Measurements from ENCODE around the gene LTBP3. TPM values are rescaled to one million over a fixed set of nuclear protein-coding genes. Genes with fewer than 3 reads are reported as not detected.
A peak's percentile ranks its signal among the peaks of the same experiment; 100 is the strongest.

The LTBP3 gene
- total RNA-seq, 1 donor from 2014 or later, result 22.5 TPM

DNA sequence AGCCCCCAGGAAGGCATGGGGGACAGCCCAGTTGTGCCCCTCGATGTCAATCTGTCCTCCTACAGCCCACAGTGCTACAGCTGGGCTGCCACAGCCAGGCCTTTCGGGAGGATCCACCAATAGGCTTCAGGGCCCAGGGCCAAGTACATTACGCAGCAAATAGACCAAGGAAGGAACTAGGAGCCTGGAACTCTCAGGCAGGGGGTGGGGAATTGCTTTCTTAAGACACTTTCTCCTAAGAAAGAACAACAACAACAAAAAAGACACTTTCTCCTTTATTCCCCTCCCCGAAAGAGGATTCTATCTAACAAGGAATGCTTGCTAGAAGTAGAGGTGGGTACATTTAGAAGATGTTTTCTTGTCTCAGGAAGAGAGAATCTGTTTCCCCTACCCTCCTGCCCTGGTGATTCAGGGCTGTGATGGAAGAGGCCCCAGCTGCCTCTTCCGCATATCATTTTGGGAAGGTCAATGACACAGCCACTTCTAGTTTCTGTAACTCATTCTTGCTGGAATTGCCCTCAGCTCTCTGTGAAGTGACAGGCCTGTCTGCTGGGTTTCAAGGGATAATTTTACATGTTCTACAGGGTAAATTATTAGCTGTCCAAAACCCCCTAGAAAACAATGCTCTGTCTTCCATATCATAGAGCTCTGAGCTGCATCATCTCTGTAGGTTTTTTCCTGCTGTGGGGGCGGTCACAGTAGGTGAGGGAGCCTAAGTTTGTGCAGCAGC, 65.4 kb downstream of the LTBP3 start:
- Mint-ChIP-seq H3K4me1 (peaks cover 85% of the 10 kb centered on the region), H3K9me3 (no peaks in the 10 kb centered on the region), H3K27ac (ENCODE audit: unreplicated experiment) (peak overlapping the region; percentile 84), H3K4me3 (peak overlapping the region; percentile 85), H3K36me3 (ENCODE audit: low read depth) (no peaks in the 10 kb centered on the region), H3K27me3 (ENCODE audit: low read depth) (peaks cover 7% of the 10 kb centered on the region)
- TF ChIP-seq, protein P1, sequence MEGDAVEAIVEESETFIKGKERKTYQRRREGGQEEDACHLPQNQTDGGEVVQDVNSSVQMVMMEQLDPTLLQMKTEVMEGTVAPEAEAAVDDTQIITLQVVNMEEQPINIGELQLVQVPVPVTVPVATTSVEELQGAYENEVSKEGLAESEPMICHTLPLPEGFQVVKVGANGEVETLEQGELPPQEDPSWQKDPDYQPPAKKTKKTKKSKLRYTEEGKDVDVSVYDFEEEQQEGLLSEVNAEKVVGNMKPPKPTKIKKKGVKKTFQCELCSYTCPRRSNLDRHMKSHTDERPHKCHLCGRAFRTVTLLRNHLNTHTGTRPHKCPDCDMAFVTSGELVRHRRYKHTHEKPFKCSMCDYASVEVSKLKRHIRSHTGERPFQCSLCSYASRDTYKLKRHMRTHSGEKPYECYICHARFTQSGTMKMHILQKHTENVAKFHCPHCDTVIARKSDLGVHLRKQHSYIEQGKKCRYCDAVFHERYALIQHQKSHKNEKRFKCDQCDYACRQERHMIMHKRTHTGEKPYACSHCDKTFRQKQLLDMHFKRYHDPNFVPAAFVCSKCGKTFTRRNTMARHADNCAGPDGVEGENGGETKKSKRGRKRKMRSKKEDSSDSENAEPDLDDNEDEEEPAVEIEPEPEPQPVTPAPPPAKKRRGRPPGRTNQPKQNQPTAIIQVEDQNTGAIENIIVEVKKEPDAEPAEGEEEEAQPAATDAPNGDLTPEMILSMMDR (conservative IDR thresholded peaks at IDR 0.05), result no peak
- DNase-seq (ENCODE audit: low read depth, low spot score), result no peak

DNA sequence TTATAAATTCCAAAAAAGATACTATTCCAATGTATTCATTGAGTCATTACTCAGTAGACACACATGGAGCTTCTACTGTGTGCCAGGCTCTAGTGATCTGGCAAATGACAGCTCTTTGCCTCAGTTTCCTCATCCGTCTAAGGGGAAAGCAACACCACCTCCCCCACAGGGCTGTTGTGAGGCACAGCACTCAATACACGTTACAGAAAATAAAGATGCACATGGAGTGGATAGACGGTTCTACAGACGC, 65.8 kb downstream of the LTBP3 start:
- peak overlapping the region; percentile 85 for H3K4me3 Mint-ChIP-seq
- TF ChIP-seq, protein P1 (conservative IDR thresholded peaks at IDR 0.05), result no peak
- H3K27ac Mint-ChIP-seq (ENCODE audit: unreplicated experiment), result peak overlapping the region; percentile 84
- peaks cover 89% of the 10 kb centered on the region for H3K4me1 Mint-ChIP-seq
- no peaks in the 10 kb centered on the region for H3K36me3 Mint-ChIP-seq (ENCODE audit: low read depth)
- peaks cover 6% of the 10 kb centered on the region for H3K27me3 Mint-ChIP-seq (ENCODE audit: low read depth)
- no peaks in the 10 kb centered on the region for H3K9me3 Mint-ChIP-seq
- DNase-seq (ENCODE audit: low read depth, low spot score), result no peak

DNA sequence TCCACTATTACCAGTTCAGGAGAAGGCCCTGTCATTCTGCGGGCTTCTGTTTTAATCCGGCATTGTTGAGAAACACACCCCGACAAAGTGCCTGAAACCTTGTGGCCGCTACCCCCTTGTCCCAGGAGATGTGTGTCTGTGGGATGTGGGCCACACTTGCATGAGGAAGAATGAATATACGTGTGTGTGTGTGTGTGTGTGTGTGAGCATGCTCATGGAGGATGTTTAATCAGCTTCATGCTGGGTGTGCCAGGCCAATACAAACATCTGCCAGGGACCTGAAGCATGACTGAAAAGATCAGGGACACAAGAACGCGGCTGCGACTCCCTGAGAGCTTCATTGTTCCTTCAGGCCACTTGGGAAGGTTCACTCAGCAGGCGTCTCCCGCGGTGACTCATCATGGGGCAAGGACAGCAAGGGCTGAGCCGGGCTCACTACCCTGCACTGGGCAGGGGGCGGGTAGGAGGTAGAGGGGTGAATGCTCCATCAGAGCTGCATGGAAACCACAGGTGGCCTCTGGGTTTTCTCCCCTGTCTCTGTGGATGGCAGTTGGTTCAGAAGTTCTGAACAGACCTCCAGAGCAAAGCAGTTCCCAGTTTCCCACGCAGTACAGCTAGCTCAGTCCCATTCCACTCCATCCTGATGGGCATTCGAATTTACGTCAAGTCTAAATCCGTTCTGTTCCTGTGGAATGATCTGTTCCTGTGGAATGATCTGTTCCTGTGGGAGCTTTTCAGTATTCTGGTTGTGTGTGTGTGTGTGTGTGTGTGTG, 66.4 kb downstream of the LTBP3 start:
- H3K27me3 Mint-ChIP-seq (ENCODE audit: low read depth), result peaks cover 2% of the 10 kb centered on the region
- H3K4me1 Mint-ChIP-seq, result peaks cover 89% of the 10 kb centered on the region
- DNase-seq (ENCODE audit: low read depth, low spot score), result no peak
- H3K36me3 Mint-ChIP-seq (ENCODE audit: low read depth), result no peaks in the 10 kb centered on the region
- peak overlapping the region; percentile 85 for H3K4me3 Mint-ChIP-seq
- TF ChIP-seq, protein P1 (conservative IDR thresholded peaks at IDR 0.05), result no peak
- peak overlapping the region; percentile 98 for H3K27ac Mint-ChIP-seq (ENCODE audit: unreplicated experiment)
- H3K9me3 Mint-ChIP-seq, result no peaks in the 10 kb centered on the region

DNA sequence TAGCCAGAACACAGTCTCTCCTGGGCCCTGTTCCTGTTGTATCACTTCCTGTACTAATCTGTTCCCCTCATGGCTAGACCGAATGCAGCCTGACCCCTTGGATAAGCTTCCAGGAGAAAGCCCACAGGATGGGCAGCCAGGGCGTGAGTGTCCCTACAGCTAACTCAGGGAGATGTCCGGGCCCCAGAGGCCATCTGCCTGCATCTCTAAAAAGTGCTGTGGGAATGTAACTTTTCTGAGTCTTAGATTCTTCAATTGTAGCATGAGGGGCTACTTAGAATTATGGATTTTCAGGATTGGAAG, 67.0 kb downstream of the LTBP3 start:
- Mint-ChIP-seq H3K4me3 (peak overlapping the region; percentile 85), H3K27me3 (ENCODE audit: low read depth) (peaks cover 2% of the 10 kb centered on the region), H3K36me3 (ENCODE audit: low read depth) (no peaks in the 10 kb centered on the region), H3K27ac (ENCODE audit: unreplicated experiment) (peak overlapping the region; percentile 98), H3K9me3 (no peaks in the 10 kb centered on the region), H3K4me1 (peaks cover 88% of the 10 kb centered on the region)
- TF ChIP-seq, protein P1 (conservative IDR thresholded peaks at IDR 0.05), result no peak
- DNase-seq (ENCODE audit: low read depth, low spot score), result no peak

DNA sequence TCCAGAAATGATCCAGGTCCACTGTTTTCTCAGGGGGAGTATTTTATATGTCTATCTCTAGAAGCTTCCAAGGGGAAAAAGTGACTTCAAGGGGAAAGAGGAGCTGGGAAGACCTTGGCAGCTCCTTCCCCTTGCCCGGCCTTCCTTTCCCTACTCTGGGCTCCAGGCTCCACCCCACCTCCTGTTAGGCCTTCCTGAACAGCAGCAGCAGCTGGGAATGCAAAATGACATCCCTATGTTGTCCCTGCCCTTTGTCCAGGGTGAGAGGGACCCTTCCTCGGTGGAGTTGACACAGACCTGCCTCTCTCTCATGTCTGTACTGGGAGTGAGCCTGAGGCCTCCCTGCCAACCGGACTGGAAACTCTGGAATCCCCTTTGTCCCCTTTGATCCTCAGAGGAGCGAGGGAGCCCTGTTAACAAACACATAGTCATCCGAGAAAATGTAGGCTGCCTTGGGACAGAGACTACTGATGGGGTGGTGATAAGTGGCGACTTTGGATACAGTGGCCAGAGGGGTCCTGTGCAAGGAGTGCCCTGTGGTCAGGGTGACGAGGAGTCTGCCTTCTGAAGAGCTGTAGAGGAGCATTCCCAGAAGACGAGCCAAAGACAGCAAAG, 68.3 kb downstream of the LTBP3 start:
- H3K4me1 Mint-ChIP-seq, result peaks cover 97% of the 10 kb centered on the region
- no peak for DNase-seq (ENCODE audit: low read depth, low spot score)
- no peaks in the 10 kb centered on the region for H3K36me3 Mint-ChIP-seq (ENCODE audit: low read depth)
- H3K4me3 Mint-ChIP-seq, result peak overlapping the region; percentile 80
- TF ChIP-seq, protein P1 (conservative IDR thresholded peaks at IDR 0.05), result no peak
- peak overlapping the region; percentile 98 for H3K27ac Mint-ChIP-seq (ENCODE audit: unreplicated experiment)
- H3K27me3 Mint-ChIP-seq (ENCODE audit: low read depth), result peaks cover 2% of the 10 kb centered on the region
- H3K9me3 Mint-ChIP-seq, result no peaks in the 10 kb centered on the region

All from neural crest cell (in vitro differentiated cells).